Measurements from ENCODE around the gene VGLL4.

DNA sequence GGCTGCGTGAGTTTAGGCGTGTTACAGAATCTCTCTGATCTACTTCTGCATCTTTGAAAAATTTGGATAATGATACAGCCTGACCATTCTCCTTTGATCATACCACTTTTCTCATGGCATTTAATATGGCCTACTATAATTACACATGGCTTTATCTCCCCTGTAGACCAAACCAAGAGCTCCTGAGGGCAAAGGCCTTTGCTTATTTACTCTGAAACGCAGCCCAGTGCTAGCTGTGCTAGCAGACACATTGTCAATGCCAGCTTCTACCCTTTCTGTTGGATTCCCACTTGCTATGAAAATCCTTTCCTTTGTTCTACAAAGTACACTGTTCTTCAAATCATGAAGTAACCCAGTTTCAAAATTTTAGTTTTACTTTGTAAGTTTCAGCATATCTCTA, 16.5 kb upstream of the VGLL4 start:
- TF ChIP-seq, protein P1, sequence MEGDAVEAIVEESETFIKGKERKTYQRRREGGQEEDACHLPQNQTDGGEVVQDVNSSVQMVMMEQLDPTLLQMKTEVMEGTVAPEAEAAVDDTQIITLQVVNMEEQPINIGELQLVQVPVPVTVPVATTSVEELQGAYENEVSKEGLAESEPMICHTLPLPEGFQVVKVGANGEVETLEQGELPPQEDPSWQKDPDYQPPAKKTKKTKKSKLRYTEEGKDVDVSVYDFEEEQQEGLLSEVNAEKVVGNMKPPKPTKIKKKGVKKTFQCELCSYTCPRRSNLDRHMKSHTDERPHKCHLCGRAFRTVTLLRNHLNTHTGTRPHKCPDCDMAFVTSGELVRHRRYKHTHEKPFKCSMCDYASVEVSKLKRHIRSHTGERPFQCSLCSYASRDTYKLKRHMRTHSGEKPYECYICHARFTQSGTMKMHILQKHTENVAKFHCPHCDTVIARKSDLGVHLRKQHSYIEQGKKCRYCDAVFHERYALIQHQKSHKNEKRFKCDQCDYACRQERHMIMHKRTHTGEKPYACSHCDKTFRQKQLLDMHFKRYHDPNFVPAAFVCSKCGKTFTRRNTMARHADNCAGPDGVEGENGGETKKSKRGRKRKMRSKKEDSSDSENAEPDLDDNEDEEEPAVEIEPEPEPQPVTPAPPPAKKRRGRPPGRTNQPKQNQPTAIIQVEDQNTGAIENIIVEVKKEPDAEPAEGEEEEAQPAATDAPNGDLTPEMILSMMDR (conservative IDR thresholded peaks at IDR 0.05; ENCODE audit: low read length) = no peak
- TF ChIP-seq EZH2phosphoT487 (IDR thresholded peaks at IDR 0.05; ENCODE audit: borderline replicate concordance) = no peak

Data from Loucy (cell line).